Measurements from ENCODE around the gene IGHMBP2.

The IGHMBP2 gene

DNA sequence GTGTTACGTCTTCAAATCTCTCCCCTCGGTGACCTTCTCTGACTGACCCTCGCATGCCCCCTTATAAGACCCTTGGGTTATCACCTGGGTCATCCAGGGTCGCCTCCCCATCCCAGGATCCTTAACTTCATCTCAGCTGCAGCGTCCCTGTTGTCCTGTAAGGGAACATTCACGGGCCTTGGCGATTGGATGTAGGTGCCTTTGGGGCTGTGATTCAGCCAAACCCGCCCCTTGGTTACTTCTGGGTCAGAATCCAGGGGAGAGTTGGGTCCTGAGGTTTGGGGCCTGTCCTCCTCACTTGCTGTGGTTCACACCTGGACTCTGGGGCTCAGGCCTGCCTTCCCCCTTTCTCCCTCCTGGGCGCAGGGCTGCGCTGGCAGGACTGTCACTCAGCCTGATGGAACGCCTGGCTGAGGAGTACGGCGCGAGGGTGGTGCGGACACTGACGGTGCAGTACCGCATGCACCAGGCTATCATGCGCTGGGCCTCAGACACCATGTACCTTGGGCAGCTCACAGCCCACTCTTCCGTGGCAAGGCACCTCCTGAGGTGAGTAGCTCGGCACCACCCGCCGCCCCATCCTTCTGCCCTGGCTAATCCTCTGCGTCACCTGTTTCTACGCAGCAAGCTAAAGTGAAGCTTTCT lies 29.4 kb downstream of the IGHMBP2 start:
- DNase-seq (ENCODE audit: low read depth in 1 of 2, low spot score in 1 of 2): no peak
- in situ Hi-C loops (cut with HindIII; ENCODE audit: low pct_unique_long_range_greater_than_20kb, low sequenced_read_pairs): no loop called here
- TF ChIP-seq JUND (IDR thresholded peaks at IDR 0.05; ENCODE audit: low read depth): no peak

- TF ChIP-seq JUND (IDR thresholded peaks at IDR 0.05; ENCODE audit: low read depth): no peak
- in situ Hi-C loops (cut with HindIII; ENCODE audit: low pct_unique_long_range_greater_than_20kb, low sequenced_read_pairs): no loop called here
- DNase-seq (ENCODE audit: low read depth in 1 of 2, low spot score in 1 of 2): no peak
Measured at GRCh38 chr11:68933605-68934320, 30.1 kb downstream of the IGHMBP2 start.

DNA sequence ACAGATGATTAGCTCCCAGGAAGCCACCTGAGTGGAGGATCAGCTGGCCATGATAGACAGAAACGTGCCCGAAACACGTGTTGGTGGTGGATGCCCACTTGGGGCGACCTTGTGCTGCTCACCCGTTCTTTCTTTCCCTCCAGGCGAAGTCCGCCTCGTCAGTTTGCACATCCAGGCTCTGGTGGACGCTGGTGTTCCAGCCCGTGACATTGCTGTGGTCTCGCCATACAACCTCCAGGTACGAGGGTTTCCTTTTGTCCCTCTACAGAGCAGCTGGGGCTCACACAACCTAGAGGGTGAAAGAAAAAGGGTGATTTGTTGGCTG lies 30.6 kb downstream of the IGHMBP2 start:
- no peak for DNase-seq (ENCODE audit: low read depth in 1 of 2, low spot score in 1 of 2)
- in situ Hi-C loops (cut with HindIII; ENCODE audit: low pct_unique_long_range_greater_than_20kb, low sequenced_read_pairs): no loop called here
- TF ChIP-seq JUND (IDR thresholded peaks at IDR 0.05; ENCODE audit: low read depth): no peak

- no peak for DNase-seq (ENCODE audit: low read depth in 1 of 2, low spot score in 1 of 2)
- in situ Hi-C loops (cut with HindIII; ENCODE audit: low pct_unique_long_range_greater_than_20kb, low sequenced_read_pairs): no loop called here
- TF ChIP-seq JUND (IDR thresholded peaks at IDR 0.05; ENCODE audit: low read depth): no peak
Measured at GRCh38 chr11:68934666-68935065, 31.0 kb downstream of the IGHMBP2 start.

- no peak for TF ChIP-seq JUND (IDR thresholded peaks at IDR 0.05; ENCODE audit: low read depth)
- in situ Hi-C loops (cut with HindIII; ENCODE audit: low pct_unique_long_range_greater_than_20kb, low sequenced_read_pairs): no loop called here
- no peak for DNase-seq (ENCODE audit: low read depth in 1 of 2, low spot score in 1 of 2)
Measured at GRCh38 chr11:68935066-68935465, 31.4 kb downstream of the IGHMBP2 start.

DNA sequence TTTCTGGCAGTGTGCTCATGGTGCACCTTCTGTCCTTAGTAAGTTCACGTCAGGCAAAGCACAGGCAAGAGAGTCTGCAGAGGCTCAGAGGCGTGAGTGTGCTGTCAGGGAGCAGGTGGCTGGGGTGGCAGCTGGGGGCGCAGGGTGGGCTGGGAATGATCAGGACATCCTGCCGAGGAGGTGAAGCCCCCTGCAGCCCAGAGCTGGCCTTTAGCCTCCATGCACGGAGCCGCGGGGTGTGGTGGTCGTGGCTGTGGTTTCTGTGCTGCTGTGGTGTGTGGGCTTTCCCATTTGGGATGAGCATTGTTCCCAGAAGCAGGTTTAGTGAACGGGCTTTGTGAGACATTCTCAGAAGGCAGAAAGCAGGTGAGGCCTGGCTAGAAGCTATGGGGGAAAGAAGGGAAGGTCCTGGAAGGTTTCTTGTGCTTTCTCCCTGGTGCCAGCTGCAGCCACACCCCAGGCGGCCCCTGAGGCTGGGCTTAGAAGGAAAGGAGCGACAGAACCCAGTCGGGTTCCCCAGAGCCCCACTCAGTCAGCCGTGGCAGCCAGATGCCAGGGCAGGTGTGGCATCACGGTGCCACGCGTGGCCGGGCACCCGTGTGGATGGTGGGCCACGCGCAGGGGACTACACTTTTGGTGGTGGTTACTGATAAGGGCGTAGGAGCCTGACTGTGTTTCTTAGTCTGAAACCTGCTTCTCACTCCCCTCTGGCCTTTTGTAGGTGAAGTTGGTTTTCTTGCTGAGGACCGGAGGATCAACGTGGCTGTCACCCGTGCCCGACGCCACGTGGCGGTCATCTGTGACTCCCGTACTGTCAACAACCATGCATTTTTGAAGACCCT lies 32.0 kb downstream of the IGHMBP2 start:
- no peak for TF ChIP-seq JUND (IDR thresholded peaks at IDR 0.05; ENCODE audit: low read depth)
- in situ Hi-C loops (cut with HindIII; ENCODE audit: low pct_unique_long_range_greater_than_20kb, low sequenced_read_pairs): no loop called here
- no peak for DNase-seq (ENCODE audit: low read depth in 1 of 2, low spot score in 1 of 2)

GRCh38 chr11:68936358-68936636 lies 32.6 kb downstream of the IGHMBP2 start:
- in situ Hi-C loops (cut with HindIII; ENCODE audit: low pct_unique_long_range_greater_than_20kb, low sequenced_read_pairs): no loop called here
- no peak for TF ChIP-seq JUND (IDR thresholded peaks at IDR 0.05; ENCODE audit: low read depth)

GRCh38 chr11:68936676-68937620 lies 33.3 kb downstream of the IGHMBP2 start:
- TF ChIP-seq JUND (IDR thresholded peaks at IDR 0.05; ENCODE audit: low read depth): no peak
- in situ Hi-C loops (cut with HindIII; ENCODE audit: low pct_unique_long_range_greater_than_20kb, low sequenced_read_pairs): no loop called here
- DNase-seq (ENCODE audit: low read depth in 1 of 2, low spot score in 1 of 2): no peak

More at GRCh38 chr11:68936358-68936636, 32.6 kb downstream of the IGHMBP2 start:
- no peak for DNase-seq (ENCODE audit: low read depth in 1 of 2, low spot score in 1 of 2)

DNA sequence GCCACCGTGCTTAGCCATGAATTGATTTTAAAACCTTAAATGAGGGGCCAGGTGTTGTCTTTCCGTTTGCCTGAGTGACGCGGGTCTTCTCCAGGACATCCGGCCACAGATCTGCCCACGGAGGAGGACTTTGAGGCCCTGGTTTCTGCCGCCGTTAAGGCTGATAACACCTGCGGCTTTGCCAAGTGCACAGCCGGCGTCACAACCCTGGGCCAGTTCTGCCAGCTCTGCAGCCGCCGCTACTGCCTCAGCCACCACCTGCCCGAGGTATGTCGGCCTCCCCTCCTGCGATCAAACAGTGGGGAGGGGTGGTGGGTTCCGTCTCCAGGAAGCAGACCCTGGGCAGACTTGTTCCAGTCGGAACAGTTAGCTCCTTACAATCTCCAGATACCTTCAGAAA lies 34.4 kb downstream of the IGHMBP2 start:
- TF ChIP-seq JUND (IDR thresholded peaks at IDR 0.05; ENCODE audit: low read depth): no peak
- in situ Hi-C loops (cut with HindIII; ENCODE audit: low pct_unique_long_range_greater_than_20kb, low sequenced_read_pairs): no loop called here
- DNase-seq (ENCODE audit: low read depth in 1 of 2, low spot score in 1 of 2): no peak

GRCh38 chr11:68938816-68939582 lies 35.3 kb downstream of the IGHMBP2 start:
- in situ Hi-C loops (cut with HindIII; ENCODE audit: low pct_unique_long_range_greater_than_20kb, low sequenced_read_pairs): no loop called here
- no peak for TF ChIP-seq JUND (IDR thresholded peaks at IDR 0.05; ENCODE audit: low read depth)
- DNase-seq (ENCODE audit: low read depth in 1 of 2, low spot score in 1 of 2): no peak

- DNase-seq (ENCODE audit: low read depth in 1 of 2, low spot score in 1 of 2): no peak
- TF ChIP-seq JUND (IDR thresholded peaks at IDR 0.05; ENCODE audit: low read depth): no peak
- in situ Hi-C loops (cut with HindIII; ENCODE audit: low pct_unique_long_range_greater_than_20kb, low sequenced_read_pairs): no loop called here
Measured at GRCh38 chr11:68939583-68940555, 36.2 kb downstream of the IGHMBP2 start.
